HG03457 (cell line): ENCODE results near the gene SLC22A9.

Experiments
- ATAC-seq: cut with Tn5 transposase; IDR thresholded peaks from one replicate; pipeline ENCODE4 v1.9.1; 2021; ENCODE audit warnings: moderate number of reproducible peaks; ENCODE audit not compliant: unreplicated experiment

The SLC22A9 gene

GRCh38 chr11:63443714-63444113 is 74.1 kb downstream of the SLC22A9 start:
- ATAC-seq: no peak

- ATAC-seq: no peak
These were observed 74.6 kb downstream of the SLC22A9 start for GRCh38 chr11:63444160-63444559.

- ATAC-seq: no peak
These were observed 75.5 kb downstream of the SLC22A9 start for GRCh38 chr11:63445118-63445517.

- no peak for ATAC-seq
These were observed 76.1 kb downstream of the SLC22A9 start for GRCh38 chr11:63445720-63446119.

GRCh38 chr11:63448646-63449045 is 79.1 kb downstream of the SLC22A9 start:
- ATAC-seq: no peak

- ATAC-seq: no peak
These were observed 90.0 kb downstream of the SLC22A9 start for GRCh38 chr11:63459586-63459985.
